Duodenal mucosa (tissue), 2 donors: ENCODE data around the gene MAP3K1.

Experiments
- H3K27ac ChIP-seq: one replicate; pipeline ENCODE4 v1.7.0; 2013; ENCODE audit warnings: low read depth, low read length
- H3K27me3 ChIP-seq, 2 donors: one replicate each; pipeline ENCODE4 v1.7.0; 2013; ENCODE audit warnings: low read length in 2 of 2, control low read depth in 1 of 2; ENCODE audit not compliant: insufficient read depth in 2 of 2, control insufficient read depth in 1 of 2
- H3K36me3 ChIP-seq, 2 donors: one replicate each; pipeline ENCODE4 v1.7.0; 2013; ENCODE audit warnings: low read length in 2 of 2, control low read depth in 1 of 2; ENCODE audit not compliant: insufficient read depth in 2 of 2, control insufficient read depth in 1 of 2
- H3K4me1 ChIP-seq, 2 donors: one replicate each; pipeline ENCODE4 v1.7.0; 2013; ENCODE audit warnings: low read length in 2 of 2, control low read depth in 1 of 2; ENCODE audit not compliant: insufficient read depth in 2 of 2, control insufficient read depth in 1 of 2
- H3K4me3 ChIP-seq, 2 donors: one replicate each; pipeline ENCODE4 v1.7.0; 2013; ENCODE audit warnings: low read length in 2 of 2, low read depth in 1 of 2
- H3K9ac ChIP-seq, 2 donors: one replicate each; pipeline ENCODE4 v1.7.0; 2013; ENCODE audit warnings: low read length in 2 of 2, low read depth in 1 of 2
- H3K9me3 ChIP-seq, 2 donors: one replicate each; pipeline ENCODE4 v1.7.0; 2013; ENCODE audit warnings: low read length in 2 of 2, control low read depth in 1 of 2; ENCODE audit not compliant: control insufficient read depth in 1 of 2

The MAP3K1 gene

GRCh38 chr5:56919942-56920662, 104.8 kb downstream of the MAP3K1 start:
- no peak overlapping the region for H3K27ac ChIP-seq
- H3K4me1 ChIP-seq, result peaks cover 5 to 14% of the 10 kb centered on the region in 2 donors
- H3K9ac ChIP-seq, result no peak overlapping the region
- no peaks in the 10 kb centered on the region for H3K9me3 ChIP-seq
- H3K4me3 ChIP-seq, result no peak overlapping the region
- H3K27me3 ChIP-seq, result no peaks in the 10 kb centered on the region
- H3K36me3 ChIP-seq, result peaks cover 22 to 42% of the 10 kb centered on the region in 2 donors

DNA sequence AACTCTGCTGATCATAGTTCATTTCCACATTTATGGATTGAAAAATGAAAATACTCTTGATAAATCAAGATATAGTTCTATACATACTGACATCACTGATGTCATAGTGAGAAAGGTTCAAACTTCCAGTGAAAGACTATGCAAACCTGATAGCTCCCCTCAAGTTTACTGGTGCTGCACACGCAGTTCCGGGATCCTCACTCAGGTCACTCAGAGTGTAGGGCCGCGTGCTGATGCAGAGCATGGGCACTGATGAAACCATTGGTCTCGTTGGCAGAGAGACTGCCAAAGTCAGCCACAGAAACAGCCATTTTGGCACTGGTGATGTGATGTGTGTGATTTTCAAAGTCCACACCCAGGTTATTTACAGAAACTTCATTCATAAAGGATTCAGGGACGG, 107.6 kb downstream of the MAP3K1 start:
- Histone ChIP-seq H3K4me3 (no peak overlapping the region), H3K9ac (no peak overlapping the region), H3K36me3 (peaks cover 32 to 64% of the 10 kb centered on the region in 2 donors), H3K9me3 (no peaks in the 10 kb centered on the region), H3K27me3 (no peaks in the 10 kb centered on the region), H3K4me1 (peaks cover 1 to 6% of the 10 kb centered on the region in 2 donors), H3K27ac (no peak overlapping the region)

GRCh38 chr5:56934325-56934724, 119.0 kb downstream of the MAP3K1 start:
- Histone ChIP-seq H3K4me3 (no peak overlapping the region), H3K27me3 (no peaks in the 10 kb centered on the region), H3K36me3 (peaks cover 45 to 89% of the 10 kb centered on the region in 2 donors), H3K4me1 (no peaks in the 10 kb centered on the region), H3K9me3 (no peaks in the 10 kb centered on the region), H3K27ac (no peak overlapping the region), H3K9ac (no peak overlapping the region)

GRCh38 chr5:56938858-56939257, 123.5 kb downstream of the MAP3K1 start:
- no peaks in the 10 kb centered on the region for H3K9me3 ChIP-seq
- H3K27me3 ChIP-seq, result no peaks in the 10 kb centered on the region
- H3K27ac ChIP-seq, result no peak overlapping the region
- H3K9ac ChIP-seq, result no peak overlapping the region
- no peaks in the 10 kb centered on the region for H3K4me1 ChIP-seq
- H3K4me3 ChIP-seq, result no peak overlapping the region
- peaks cover 45 to 86% of the 10 kb centered on the region in 2 donors for H3K36me3 ChIP-seq

GRCh38 chr5:56941981-56942380, 126.6 kb downstream of the MAP3K1 start:
- H3K36me3 ChIP-seq, result peaks cover 26 to 70% of the 10 kb centered on the region in 2 donors
- no peaks in the 10 kb centered on the region for H3K4me1 ChIP-seq
- H3K27ac ChIP-seq, result no peak overlapping the region

More at GRCh38 chr5:56941981-56942380, 126.6 kb downstream of the MAP3K1 start:
- H3K4me3 ChIP-seq, result no peak overlapping the region
- H3K27me3 ChIP-seq, result no peaks in the 10 kb centered on the region
- H3K9ac ChIP-seq, result no peak overlapping the region
- H3K9me3 ChIP-seq, result no peaks in the 10 kb centered on the region
